ENCODE data around the gene C21orf91. TPM values are rescaled to one million over a fixed set of nuclear protein-coding genes. Genes with fewer than 3 reads are reported as not detected.

C21orf91 gene
- polyA plus RNA-seq, 3 donors: 20.4 to 25.0 (median 24.1) TPM

DNA sequence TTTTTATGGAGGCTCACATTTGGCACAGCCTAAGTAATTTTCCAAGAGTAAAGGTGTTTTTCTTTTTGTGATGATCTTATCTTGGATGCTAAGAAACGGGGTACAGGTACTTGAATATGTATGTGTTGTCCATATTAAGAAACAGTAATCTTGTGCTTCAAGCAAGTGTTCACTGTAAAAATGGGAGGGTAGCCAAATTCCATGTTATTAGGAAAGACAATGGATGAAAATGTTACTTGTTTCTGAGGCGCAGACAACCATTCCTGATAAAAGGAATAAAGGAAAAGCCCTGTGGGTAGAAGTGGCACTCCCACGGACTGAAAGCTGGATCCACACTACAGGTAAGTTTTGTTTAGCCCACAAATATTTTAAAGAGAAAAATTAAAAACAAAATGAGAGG lies 15.6 kb downstream of the C21orf91 start:
- no peak for DNase-seq

DNA sequence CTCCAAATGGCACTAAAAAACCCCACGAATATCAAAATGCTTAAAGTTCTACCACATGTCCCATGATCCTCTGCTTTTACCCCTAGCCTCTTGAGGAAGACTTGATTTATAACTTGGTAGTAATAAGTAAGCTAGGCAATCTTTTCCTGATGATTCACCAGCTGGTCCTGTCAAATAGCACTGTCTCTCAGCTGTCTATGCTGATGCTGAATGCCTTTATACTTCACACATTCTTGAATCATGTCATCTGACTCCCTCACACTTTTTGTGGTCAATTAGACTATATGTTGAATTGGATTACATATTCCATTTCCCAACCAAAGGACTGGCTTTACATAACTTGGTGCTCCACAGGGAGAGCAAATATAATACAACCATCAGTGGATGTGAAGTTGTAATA lies 16.6 kb downstream of the C21orf91 start:
- no peak for DNase-seq

- no peak for DNase-seq
Measured at GRCh38 chr21:17799414-17800164, 19.6 kb downstream of the C21orf91 start.

GRCh38 chr21:17798796-17799195 lies 20.4 kb downstream of the C21orf91 start:
- DNase-seq: no peak

DNA sequence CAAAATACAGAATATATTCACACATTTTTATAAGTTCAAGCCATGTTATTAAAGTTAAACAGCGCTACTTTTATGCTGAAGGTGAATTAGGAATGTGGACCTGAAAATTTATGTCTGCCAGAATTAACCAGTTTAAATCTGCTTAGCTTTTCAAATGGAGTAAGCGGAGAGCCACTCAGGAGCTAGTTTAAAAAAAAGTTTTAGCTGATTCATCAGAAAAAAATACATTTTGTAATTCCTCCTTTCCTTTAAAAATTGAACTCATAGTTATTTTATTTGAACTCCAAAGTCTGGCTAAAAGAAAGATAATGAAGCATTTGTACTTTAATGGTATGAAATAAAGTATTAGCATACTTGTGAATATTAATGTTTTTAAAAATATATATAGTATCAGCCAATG lies 21.2 kb downstream of the C21orf91 start:
- no peak for DNase-seq

- DNase-seq: no peak
Measured at GRCh38 chr21:17796503-17796902, 22.7 kb downstream of the C21orf91 start.

GRCh38 chr21:17796037-17796403 lies 23.1 kb downstream of the C21orf91 start:
- DNase-seq: no peak

GRCh38 chr21:17795146-17796036 lies 23.8 kb downstream of the C21orf91 start:
- no peak for DNase-seq

- DNase-seq: no peak
Measured at GRCh38 chr21:17794518-17795145, 24.5 kb downstream of the C21orf91 start.

DNA sequence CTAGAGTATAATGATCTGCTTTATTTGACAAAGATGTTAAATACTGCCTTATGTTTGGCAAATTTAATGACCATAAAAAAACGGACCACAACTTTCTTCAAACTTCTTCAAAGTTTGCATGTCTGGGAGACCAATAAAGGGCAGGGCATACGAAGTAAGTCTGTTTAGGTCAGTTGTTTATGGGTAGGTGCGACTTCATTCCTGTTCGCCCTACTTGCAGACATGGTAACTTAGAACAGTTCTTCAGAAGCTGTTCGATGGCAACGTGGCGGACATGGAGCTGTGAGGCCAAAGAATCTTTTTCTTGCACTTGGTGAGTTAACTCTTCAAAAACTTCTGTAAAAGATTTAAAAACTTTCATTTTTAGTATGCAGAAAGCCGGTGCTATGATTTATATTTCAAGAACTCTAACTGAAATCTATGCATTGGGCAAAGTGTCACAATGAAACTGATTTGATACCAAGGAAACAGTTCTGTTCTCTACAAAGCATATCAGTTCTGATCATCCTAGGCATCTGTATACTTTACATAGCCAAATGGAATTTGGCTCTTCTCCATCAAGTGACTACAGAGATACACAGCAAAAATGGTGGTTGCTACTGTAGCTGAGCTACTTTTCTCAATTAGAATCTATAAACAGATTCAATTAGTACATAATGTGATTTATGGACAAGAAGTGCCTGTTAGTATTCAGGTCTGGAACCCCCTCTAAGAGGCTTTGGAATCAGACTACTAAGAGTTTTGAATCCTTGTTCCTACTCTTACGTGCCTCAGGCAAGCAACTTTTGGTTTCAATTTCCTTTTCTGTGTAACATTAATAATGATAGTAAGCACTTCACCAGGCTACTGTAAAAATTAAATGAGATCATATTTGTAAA lies 25.7 kb downstream of the C21orf91 start:
- no peak for DNase-seq

GRCh38 chr21:17789656-17790055 lies 29.5 kb downstream of the C21orf91 start:
- DNase-seq: no peak

DNA sequence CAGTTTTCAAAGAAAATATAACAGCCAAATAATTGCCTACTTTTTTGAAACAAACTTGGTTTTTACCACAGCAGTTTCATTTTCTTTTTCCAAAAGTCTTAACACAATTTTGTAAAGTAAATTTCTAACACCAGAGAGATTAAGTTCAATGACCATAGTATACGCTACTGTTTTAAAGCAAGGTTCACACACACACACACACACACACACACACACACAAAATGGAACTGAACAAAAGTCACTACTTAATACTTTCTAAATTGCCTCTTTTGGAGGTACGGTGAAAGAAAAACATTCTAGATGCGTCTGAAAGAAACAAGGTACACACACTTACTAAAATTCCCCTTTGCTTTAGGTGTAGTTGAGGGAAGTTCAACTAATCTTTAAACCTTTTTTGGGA lies 30.1 kb downstream of the C21orf91 start:
- no peak for DNase-seq

- DNase-seq: no peak
Measured at GRCh38 chr21:17786851-17787181, 32.3 kb downstream of the C21orf91 start.

GRCh38 chr21:17786071-17786850 lies 32.9 kb downstream of the C21orf91 start:
- DNase-seq: no peak

- DNase-seq: no peak
Measured at GRCh38 chr21:17785403-17785788, 33.8 kb downstream of the C21orf91 start.

DNA sequence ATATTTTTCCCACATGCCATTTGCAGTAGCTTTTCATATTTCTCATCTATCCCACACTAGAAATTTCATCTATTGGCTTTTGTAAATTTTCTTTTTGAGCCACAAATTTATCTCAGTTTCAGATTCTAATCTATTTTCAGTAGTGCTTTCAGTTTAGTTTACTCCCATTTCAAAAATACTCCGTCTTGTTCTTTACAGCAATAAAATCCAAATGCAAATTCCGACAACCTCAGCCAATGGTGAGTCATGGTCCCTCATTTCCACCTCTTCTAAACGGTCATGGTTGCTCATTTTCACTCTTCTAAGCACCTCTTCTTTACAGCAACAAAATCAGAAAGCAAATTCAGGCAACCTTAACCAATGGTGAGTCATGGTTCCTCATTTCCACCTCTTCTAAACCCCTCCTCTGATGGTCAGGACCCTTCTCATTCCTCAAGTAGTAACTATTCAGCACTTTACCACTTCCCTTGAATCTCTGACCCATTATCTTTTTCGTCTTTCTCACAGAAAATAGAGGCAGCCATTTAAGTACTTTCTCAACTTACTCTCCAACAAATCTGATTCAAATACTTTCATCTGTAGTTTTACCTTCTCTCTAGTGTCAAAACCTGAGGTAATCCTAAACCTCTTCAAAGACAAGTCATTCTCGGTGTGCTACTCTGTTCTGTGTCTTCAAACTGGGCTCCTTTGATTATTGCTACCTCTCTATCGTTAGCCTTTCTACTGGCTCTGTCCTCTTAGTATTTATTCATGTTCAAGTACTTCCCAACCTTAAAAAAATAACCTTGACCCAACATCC lies 34.4 kb downstream of the C21orf91 start:
- no peak for DNase-seq

DNA sequence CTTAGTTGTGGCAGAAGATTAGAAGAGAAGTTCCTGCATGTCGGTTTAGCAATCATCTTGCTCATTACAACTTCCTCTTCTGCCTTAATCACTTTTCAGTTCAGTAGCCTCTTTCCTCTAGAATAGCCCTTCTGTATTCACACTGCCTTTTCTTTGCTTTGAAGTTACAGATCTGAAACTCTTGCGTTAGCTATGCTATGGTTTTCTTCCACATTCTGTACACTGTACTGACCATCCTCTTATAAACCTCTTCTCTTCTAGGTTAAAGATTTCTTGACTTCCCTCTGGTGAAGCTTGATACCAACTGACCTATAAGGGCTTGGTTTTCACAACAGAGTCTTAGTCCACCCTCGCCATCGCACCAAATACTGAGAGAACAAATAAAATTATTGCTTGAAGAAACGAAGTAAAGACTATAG lies 35.0 kb downstream of the C21orf91 start:
- DNase-seq: no peak

DNA sequence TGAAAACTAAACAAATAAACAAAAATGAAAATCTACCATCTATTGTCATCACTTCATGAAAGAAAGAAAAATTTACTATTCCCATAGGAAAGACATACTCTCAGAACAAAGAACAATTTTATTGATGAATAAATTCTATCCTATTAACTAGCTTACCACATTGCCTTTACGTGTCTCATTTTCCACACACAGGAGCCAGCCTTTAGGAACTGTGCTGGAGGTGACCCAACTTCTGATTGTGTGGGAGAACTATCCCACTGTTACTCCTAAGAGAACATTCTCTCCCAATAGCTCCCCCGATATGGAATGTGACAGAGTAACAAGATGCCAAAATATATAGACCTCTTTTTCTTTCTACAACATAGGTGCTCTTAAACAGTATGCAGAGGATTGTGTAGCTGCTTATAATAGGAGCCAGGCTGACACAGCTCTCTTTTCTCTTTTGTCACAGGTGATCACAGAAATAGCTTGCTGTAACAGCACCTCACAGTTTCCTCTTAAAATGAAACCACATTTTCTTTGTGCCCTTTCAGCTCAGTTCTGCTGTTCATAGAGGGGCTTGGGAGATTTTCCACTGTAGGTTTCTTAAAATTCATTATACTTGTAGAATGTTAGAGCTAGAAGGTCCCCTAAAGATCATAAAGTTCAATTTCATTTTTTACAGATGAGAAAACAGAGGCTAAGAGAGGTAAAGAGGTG lies 35.5 kb downstream of the C21orf91 start:
- no peak for DNase-seq

- DNase-seq: no peak
Measured at GRCh38 chr21:17783003-17783402, 36.2 kb downstream of the C21orf91 start.

- DNase-seq: no peak
Measured at GRCh38 chr21:17782051-17782450, 37.1 kb downstream of the C21orf91 start.

Measured in renal pelvis (tissue), 4 donors.